SKM-1 treated with dmso at 0.1 percent for 144 hours (cell line): ENCODE data around the gene PTPRM.

ENCODE experiments used
- DNase-seq: peaks from one replicate; lab custom pipeline; 2025; ENCODE audit not compliant: unreplicated experiment; lab: John Stamatoyannopoulos, UW

The PTPRM gene

GRCh38 chr18:8448130-8448529 lies 881.0 kb downstream of the PTPRM start:
- DNase-seq, result no peak

- DNase-seq, result no peak
Measured at GRCh38 chr18:8450013-8450412, 882.9 kb downstream of the PTPRM start.

GRCh38 chr18:8450898-8451665 lies 884.0 kb downstream of the PTPRM start:
- no peak for DNase-seq

GRCh38 chr18:8453528-8453927 lies 886.4 kb downstream of the PTPRM start:
- no peak for DNase-seq

GRCh38 chr18:8454136-8454535 lies 887.0 kb downstream of the PTPRM start:
- DNase-seq, result no peak

- DNase-seq, result no peak
Measured at GRCh38 chr18:8455661-8456614, 888.8 kb downstream of the PTPRM start.
